ENCODE measurements around the gene PDLIM4. TPM values are rescaled to one million over a fixed set of nuclear protein-coding genes. Genes with fewer than 3 reads are reported as not detected.

The PDLIM4 gene
- total RNA-seq, 6 experiments from 2014 or later, result 0.24 to 0.95 (median 0.40) TPM; not detected in 2

DNA sequence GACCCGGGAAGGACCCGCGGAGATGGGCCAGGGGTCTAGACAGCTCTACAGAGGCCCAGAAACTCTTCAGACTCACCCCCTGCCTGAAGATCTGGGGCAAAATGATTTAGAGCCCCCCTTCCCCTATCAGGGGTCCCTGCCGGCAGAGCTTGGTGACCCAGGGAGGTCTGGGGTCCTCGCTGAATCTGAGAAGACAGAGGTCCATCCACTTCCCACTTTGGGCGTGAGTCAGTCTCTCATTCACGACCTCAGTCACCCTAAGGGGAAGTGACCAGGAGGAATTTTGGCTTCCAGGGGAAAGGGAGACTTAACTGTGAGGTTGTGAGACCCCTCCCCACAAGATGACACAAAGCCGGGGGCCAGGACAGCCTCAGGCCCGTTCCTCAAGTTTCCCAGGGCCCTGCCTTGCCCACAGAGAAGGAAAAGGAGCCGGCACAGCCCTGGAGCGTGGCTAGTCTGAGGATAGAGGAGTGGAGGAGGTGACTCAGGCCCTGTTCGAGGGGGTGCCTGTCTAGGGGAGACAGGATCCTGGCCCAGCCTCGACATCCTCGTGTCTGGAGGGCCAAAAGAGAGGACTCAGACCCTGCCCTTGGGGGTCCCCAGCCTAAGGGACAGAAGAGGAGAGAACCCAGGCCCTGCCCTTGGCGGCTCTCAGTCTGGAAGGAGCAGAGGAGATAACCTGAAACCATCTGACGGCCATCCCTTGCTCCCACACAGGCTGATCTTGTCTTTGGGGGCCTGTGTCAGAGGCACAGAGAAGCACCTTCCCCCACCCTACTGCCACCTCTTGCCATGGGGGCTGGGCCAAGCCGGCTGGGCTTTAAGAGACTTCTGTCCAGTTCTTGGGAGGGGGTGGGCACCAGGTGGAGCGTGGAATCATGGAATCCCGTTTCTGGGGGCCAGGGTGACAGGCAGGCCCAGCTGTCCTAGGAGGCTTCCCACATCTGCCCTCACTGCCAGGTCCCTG is 889 bp downstream of the PDLIM4 start:
- Histone ChIP-seq H3K27ac (peak overlapping the region in 2 of 3 donors; percentile 3 to 8), H3K36me3 (no peaks in the 10 kb centered on the region), H3K4me3 (peak overlapping the region in 1 of 3 donors; percentile 31), H3K4me1 (peaks cover 0 to 2% (median 0%) of the 10 kb centered on the region in 4 donors), H3K9me3 (no peaks in the 10 kb centered on the region), H3K27me3 (no peaks in the 10 kb centered on the region)
- intact Hi-C loops (cut with DNase I), result no loop called here
- peak in 1 of 4 donors; percentile 9 for ATAC-seq
- DNase-seq, result peak in 1 of 3 donors; percentile 36
- TF ChIP-seq, protein P1, sequence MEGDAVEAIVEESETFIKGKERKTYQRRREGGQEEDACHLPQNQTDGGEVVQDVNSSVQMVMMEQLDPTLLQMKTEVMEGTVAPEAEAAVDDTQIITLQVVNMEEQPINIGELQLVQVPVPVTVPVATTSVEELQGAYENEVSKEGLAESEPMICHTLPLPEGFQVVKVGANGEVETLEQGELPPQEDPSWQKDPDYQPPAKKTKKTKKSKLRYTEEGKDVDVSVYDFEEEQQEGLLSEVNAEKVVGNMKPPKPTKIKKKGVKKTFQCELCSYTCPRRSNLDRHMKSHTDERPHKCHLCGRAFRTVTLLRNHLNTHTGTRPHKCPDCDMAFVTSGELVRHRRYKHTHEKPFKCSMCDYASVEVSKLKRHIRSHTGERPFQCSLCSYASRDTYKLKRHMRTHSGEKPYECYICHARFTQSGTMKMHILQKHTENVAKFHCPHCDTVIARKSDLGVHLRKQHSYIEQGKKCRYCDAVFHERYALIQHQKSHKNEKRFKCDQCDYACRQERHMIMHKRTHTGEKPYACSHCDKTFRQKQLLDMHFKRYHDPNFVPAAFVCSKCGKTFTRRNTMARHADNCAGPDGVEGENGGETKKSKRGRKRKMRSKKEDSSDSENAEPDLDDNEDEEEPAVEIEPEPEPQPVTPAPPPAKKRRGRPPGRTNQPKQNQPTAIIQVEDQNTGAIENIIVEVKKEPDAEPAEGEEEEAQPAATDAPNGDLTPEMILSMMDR (IDR thresholded peaks at IDR 0.05), result no peak
- 67% methylated on average over 3 of the region's 19 CpGs for WGBS (ENCODE audit: insufficient coverage, low coverage, low lambda C conversion rate, missing lambda C conversion rate)

DNA sequence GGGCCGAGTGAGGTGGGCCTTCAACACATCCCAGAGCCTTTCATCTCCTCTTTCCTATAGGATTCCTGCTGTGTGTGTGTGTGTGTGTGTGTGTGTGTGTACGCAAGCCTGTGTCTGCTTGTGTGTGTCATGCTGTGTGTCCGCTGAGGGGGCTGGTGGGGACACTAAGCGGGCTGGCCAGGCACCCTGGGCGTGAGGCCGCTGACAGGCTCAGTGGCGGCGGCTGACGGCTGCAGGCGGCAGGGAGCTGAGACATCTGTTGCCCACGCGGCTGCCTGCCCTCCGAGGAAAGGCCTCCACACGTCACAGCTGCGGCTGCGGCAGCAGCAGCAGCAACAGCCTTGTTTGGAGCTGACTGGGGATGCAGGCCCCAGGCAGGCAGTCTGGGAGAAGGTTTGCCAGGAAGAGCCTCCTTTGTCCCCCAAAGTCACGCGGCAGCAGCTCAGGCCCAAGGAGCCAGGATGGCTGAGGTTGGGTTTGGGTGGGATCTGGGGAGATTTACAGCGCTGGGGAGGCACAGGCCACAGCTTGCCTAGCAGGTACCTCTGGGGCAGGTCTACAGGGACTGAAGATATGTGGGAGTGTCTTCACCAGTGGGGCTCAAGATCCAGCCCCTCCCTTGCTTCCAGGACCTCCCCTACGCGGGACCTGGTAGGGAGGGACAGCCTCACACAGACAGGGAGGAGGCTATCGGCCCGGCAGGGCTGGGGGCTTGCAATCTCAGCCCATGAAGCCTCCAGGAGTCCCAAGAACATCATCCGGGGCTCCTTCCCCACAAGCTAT is 1.8 kb downstream of the PDLIM4 start:
- Histone ChIP-seq H3K36me3 (no peaks in the 10 kb centered on the region), H3K27ac (no peak overlapping the region), H3K4me1 (peaks cover 0 to 2% (median 0%) of the 10 kb centered on the region in 4 donors), H3K27me3 (no peaks in the 10 kb centered on the region), H3K4me3 (no peak overlapping the region), H3K9me3 (no peaks in the 10 kb centered on the region)
- WGBS (ENCODE audit: insufficient coverage, low coverage, low lambda C conversion rate, missing lambda C conversion rate), result no CpG with 5 or more reads among the region's 24 CpGs
- DNase-seq (peak in 1 of 3 donors; percentile 39), ATAC-seq (peak in 1 of 4 donors; percentile 10)
- TF ChIP-seq, protein P1 (IDR thresholded peaks at IDR 0.05), result no peak
- no peak for TF ChIP-seq POLR2A (IDR thresholded peaks at IDR 0.05)
- intact Hi-C loops (cut with DNase I), result no loop called here

DNA sequence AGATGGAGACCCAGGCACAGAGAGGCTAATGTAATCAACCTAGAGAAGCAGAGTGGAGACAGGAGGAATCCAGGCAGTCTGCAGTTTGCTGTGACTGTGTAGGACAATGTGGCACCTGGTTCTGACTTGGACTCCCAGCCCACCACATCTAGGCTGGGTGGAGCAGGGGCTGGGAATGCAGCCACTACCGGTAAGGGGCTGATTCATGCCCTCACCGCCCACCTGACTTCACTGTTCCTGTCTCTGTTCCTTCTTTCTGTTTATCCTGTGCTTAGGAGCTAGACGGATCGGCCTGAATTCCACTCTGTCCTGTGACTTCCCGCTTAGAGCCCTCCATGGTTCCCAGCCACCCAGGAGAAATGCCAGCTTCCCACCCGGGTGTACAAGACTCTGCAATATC is 2.6 kb downstream of the PDLIM4 start:
- 86% methylated on average over 4 of the region's 6 CpGs for WGBS (ENCODE audit: insufficient coverage, low coverage, low lambda C conversion rate, missing lambda C conversion rate)
- Histone ChIP-seq H3K27me3 (no peaks in the 10 kb centered on the region), H3K36me3 (no peaks in the 10 kb centered on the region), H3K27ac (no peak overlapping the region), H3K4me3 (no peak overlapping the region), H3K9me3 (no peaks in the 10 kb centered on the region), H3K4me1 (peaks cover 0 to 2% (median 0%) of the 10 kb centered on the region in 4 donors)
- DNase-seq (peak in 1 of 3 donors; percentile 14), ATAC-seq (no peak)
- TF ChIP-seq POLR2A (IDR thresholded peaks at IDR 0.05), result no peak
- TF ChIP-seq, protein P1 (IDR thresholded peaks at IDR 0.05), result no peak
- intact Hi-C loops (cut with DNase I), result no loop called here

DNA sequence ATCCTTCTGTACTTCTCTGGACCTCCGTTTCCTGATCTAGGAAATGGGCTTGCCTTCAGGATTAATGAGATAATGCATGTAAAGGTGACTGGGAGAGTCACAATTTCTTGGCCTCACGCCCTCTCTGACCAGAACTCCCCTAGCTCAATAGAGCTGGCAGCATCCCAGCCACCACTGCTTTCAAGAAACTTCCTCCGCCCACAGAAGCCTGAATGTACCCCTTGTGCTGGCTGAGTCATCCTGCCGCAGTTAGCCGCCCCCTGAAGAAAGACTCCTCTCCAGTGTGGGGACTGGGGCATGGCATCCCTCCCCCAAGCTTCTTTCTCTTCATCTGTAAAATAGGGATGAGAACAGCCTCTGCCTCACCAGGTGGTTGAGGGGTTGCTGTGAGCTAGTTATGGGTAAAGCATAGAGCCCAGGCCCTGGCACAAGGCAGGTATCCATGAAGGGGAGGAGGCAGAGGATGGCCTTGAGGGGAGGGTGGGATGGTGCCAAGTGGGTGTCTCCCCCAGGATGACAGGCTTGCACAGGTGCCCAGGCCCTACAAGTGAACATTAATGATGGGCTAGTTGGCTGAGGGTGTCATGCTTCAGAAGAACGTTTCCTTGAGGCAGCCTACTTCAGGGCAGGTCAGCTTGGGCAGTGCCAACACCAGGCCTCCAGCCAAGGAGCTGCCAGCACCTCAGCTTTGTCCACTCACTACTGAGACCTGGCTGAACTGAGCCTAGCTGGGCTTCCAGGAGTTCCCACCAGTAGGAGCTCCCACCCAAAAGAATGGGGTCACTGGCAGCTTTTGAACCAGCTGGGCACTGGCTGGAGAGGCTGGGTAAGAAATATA is 3.4 kb downstream of the PDLIM4 start:
- Histone ChIP-seq H3K9me3 (no peaks in the 10 kb centered on the region), H3K4me3 (no peak overlapping the region), H3K27me3 (no peaks in the 10 kb centered on the region), H3K4me1 (peaks cover 0 to 2% (median 0%) of the 10 kb centered on the region in 4 donors), H3K36me3 (no peaks in the 10 kb centered on the region), H3K27ac (no peak overlapping the region)
- DNase-seq, result peak in 2 of 3 donors; percentile 44 to 45
- intact Hi-C loops (cut with DNase I), result no loop called here
- ATAC-seq, result peak in 1 of 4 donors; percentile 26
- WGBS (ENCODE audit: insufficient coverage, low coverage, low lambda C conversion rate, missing lambda C conversion rate), result 36% methylated on average over 5 of the region's 6 CpGs
- TF ChIP-seq, protein P1 (IDR thresholded peaks at IDR 0.05), result no peak
- no peak for TF ChIP-seq POLR2A (IDR thresholded peaks at IDR 0.05)
